Fibroblast of lung (primary cell): Measurements from ENCODE around the gene MBD5. TPM values are rescaled to one million over a fixed set of nuclear protein-coding genes. Genes with fewer than 3 reads are reported as not detected.

Source experiments
- DNase-seq, 2 donors: peaks; one replicate each; pipeline versions ENCODE4 v3.0.0 to v3.0.0-alpha.2; 2010; ENCODE audit warnings: low read depth in 2 of 2
- H2AFZ ChIP-seq: 2 replicates; pipeline ENCODE4 v1.5.1; 2012; ENCODE audit warnings: low read length, control low read depth, inconsistent platforms
- H3K27ac ChIP-seq: 2 replicates; pipeline ENCODE4 v1.5.1; 2011; ENCODE audit warnings: low read length, control low read depth; ENCODE audit not compliant: insufficient read depth
- H3K27me3 ChIP-seq: 2 replicates; pipeline ENCODE4 v1.5.1; 2011; ENCODE audit warnings: mild to moderate bottlenecking, low read length; ENCODE audit not compliant: control insufficient read depth, insufficient read depth
- H3K36me3 ChIP-seq: 2 replicates; pipeline ENCODE4 v1.5.1; 2011; ENCODE audit warnings: low read length; ENCODE audit not compliant: control insufficient read depth, insufficient read depth
- H3K4me1 ChIP-seq: 2 replicates; pipeline ENCODE4 v1.5.1; 2011; ENCODE audit warnings: low read length; ENCODE audit not compliant: control insufficient read depth, insufficient read depth; ENCODE audit errors: extremely low read depth
- H3K4me2 ChIP-seq: 2 replicates; pipeline ENCODE4 v1.5.1; 2011; ENCODE audit warnings: low read length, control low read depth; ENCODE audit not compliant: insufficient read depth; ENCODE audit errors: extremely low read depth
- H3K4me3 ChIP-seq, 4 experiments: fragments of 200-600 bp in 1 of 4; sonication (generic) in 1 of 4; replicated peaks in 1 of 4; 2 replicates each; pipeline ENCODE4 v1.5.1; 2011 to 2016; ENCODE audit warnings: low read length in 4 of 4, low read depth in 3 of 4, mild to moderate bottlenecking in 3 of 4, control low read depth in 2 of 4, inconsistent platforms in 1 of 4, mixed read lengths in 1 of 4; ENCODE audit not compliant: insufficient read depth in 1 of 4; ENCODE audit errors: control extremely low read depth in 1 of 4
- H3K79me2 ChIP-seq: 2 replicates; pipeline ENCODE4 v1.5.1; 2012; ENCODE audit warnings: mild to moderate bottlenecking, low read length, inconsistent platforms; ENCODE audit not compliant: control insufficient read depth, insufficient read depth
- H3K9ac ChIP-seq: 2 replicates; pipeline ENCODE4 v1.5.1; 2011; ENCODE audit warnings: mild to moderate bottlenecking, low read length, control low read depth; ENCODE audit not compliant: insufficient read depth
- H3K9me3 ChIP-seq: 2 replicates; pipeline ENCODE4 v1.5.1; 2012; ENCODE audit warnings: low read depth, low read length; ENCODE audit not compliant: control insufficient read depth, insufficient read depth
- H4K20me1 ChIP-seq: 2 replicates; pipeline ENCODE4 v1.5.1; 2011; ENCODE audit warnings: low read length; ENCODE audit not compliant: control insufficient read depth, insufficient read depth; ENCODE audit errors: extremely low read depth
- EZH2 ChIP-seq: IDR thresholded peaks from 2 replicates; pipeline ENCODE4 v1.5.1; 2012; ENCODE audit warnings: low read length, control low read depth, mild to moderate bottlenecking; ENCODE audit errors: missing control alignments
- polyA plus RNA-seq, 2 donors: library from polyadenylated mRNA; depleted of rRNA in 1 of 2; stranded (reverse) in 1 of 2; unstranded in 1 of 2; fragments of >200 nt; gene quantifications; 2 replicates each; pipeline ENCODE4 v1.2.1, GENCODE V29; 2011 to 2012; ENCODE audit warnings: missing spikeins in 1 of 2
- total RNA-seq: library from RNA; depleted of rRNA; stranded (reverse); fragments of >200 nt; gene quantifications from 2 replicates; pipeline ENCODE4 v1.2.1, GENCODE V29; 2014
- TF ChIP-seq, protein P1 (sequence below), 2 donors: IDR thresholded peaks in 1 of 2; conservative IDR thresholded peaks in 1 of 2; 1 replicate in 1 of 2; 2 replicates in 1 of 2; pipeline ENCODE4 v1.5.1; 2011 to 2012; ENCODE audit warnings: low read length in 2 of 2, control low read depth in 1 of 2, inconsistent platforms in 1 of 2, low read depth in 1 of 2, mild to moderate bottlenecking in 1 of 2

MBD5 gene
- total and polyA plus RNA-seq, 2 donors (not counting 1 experiment from before 2014, with no cell fraction given), result 26.1 to 32.4 TPM

- no peaks in the 10 kb centered on the region for H3K36me3 ChIP-seq
- no peak overlapping the region for H3K9ac ChIP-seq
- no peak overlapping the region for H3K4me2 ChIP-seq
- H3K27ac ChIP-seq, result no peak overlapping the region
- no peaks in the 10 kb centered on the region for H3K79me2 ChIP-seq
- H3K4me3 ChIP-seq, result no peak overlapping the region
- no peaks in the 10 kb centered on the region for H4K20me1 ChIP-seq
- no peak overlapping the region for H2AFZ ChIP-seq
- no peaks in the 10 kb centered on the region for H3K4me1 ChIP-seq
- H3K9me3 ChIP-seq, result no peaks in the 10 kb centered on the region
- DNase-seq, result no peak
- H3K27me3 ChIP-seq, result no peaks in the 10 kb centered on the region
- TF ChIP-seq, protein P1, sequence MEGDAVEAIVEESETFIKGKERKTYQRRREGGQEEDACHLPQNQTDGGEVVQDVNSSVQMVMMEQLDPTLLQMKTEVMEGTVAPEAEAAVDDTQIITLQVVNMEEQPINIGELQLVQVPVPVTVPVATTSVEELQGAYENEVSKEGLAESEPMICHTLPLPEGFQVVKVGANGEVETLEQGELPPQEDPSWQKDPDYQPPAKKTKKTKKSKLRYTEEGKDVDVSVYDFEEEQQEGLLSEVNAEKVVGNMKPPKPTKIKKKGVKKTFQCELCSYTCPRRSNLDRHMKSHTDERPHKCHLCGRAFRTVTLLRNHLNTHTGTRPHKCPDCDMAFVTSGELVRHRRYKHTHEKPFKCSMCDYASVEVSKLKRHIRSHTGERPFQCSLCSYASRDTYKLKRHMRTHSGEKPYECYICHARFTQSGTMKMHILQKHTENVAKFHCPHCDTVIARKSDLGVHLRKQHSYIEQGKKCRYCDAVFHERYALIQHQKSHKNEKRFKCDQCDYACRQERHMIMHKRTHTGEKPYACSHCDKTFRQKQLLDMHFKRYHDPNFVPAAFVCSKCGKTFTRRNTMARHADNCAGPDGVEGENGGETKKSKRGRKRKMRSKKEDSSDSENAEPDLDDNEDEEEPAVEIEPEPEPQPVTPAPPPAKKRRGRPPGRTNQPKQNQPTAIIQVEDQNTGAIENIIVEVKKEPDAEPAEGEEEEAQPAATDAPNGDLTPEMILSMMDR (conservative IDR thresholded peaks at IDR 0.05 in 1 of 2, IDR thresholded peaks at IDR 0.05 in 1 of 2; ENCODE audit: low read depth in 1 of 2, low read length in 2 of 2), result no peak
- no peak for TF ChIP-seq EZH2
Measured at GRCh38 chr2:148351437-148352143, 330.7 kb downstream of the MBD5 start.

GRCh38 chr2:148358375-148358774, 337.5 kb downstream of the MBD5 start:
- DNase-seq, result no peak
- Histone ChIP-seq H4K20me1 (no peaks in the 10 kb centered on the region), H3K4me1 (no peaks in the 10 kb centered on the region), H3K79me2 (no peaks in the 10 kb centered on the region), H3K9ac (no peak overlapping the region), H3K4me2 (no peak overlapping the region), H2AFZ (no peak overlapping the region), H3K9me3 (no peaks in the 10 kb centered on the region), H3K27me3 (no peaks in the 10 kb centered on the region), H3K27ac (no peak overlapping the region), H3K36me3 (no peaks in the 10 kb centered on the region), H3K4me3 (no peak overlapping the region)
- no peak for TF ChIP-seq EZH2
- TF ChIP-seq, protein P1 (conservative IDR thresholded peaks at IDR 0.05 in 1 of 2, IDR thresholded peaks at IDR 0.05 in 1 of 2; ENCODE audit: low read depth in 1 of 2, low read length in 2 of 2), result no peak

GRCh38 chr2:148360662-148361061, 339.8 kb downstream of the MBD5 start:
- H3K4me2 ChIP-seq, result no peak overlapping the region
- H3K36me3 ChIP-seq, result no peaks in the 10 kb centered on the region
- no peaks in the 10 kb centered on the region for H3K4me1 ChIP-seq
- H4K20me1 ChIP-seq, result no peaks in the 10 kb centered on the region
- H3K79me2 ChIP-seq, result no peaks in the 10 kb centered on the region
- no peak overlapping the region for H2AFZ ChIP-seq
- H3K9ac ChIP-seq, result no peak overlapping the region
- H3K27ac ChIP-seq, result no peak overlapping the region
- no peaks in the 10 kb centered on the region for H3K27me3 ChIP-seq
- no peak for TF ChIP-seq EZH2
- TF ChIP-seq, protein P1 (conservative IDR thresholded peaks at IDR 0.05 in 1 of 2, IDR thresholded peaks at IDR 0.05 in 1 of 2; ENCODE audit: low read depth in 1 of 2, low read length in 2 of 2), result no peak
- DNase-seq, result no peak
- no peaks in the 10 kb centered on the region for H3K9me3 ChIP-seq
- no peak overlapping the region for H3K4me3 ChIP-seq
